Dorsolateral prefrontal cortex (tissue), 118 donors: Measurements from ENCODE around the gene ST8SIA1. TPM values are rescaled to one million over a fixed set of nuclear protein-coding genes. Genes with fewer than 3 reads are reported as not detected.

Experiments used
- total RNA-seq, 120 experiments: library from RNA; stranded (reverse); gene quantifications; one replicate each; pipeline versions ENCODE4 v1.2.3 to v1.2.4, GENCODE V29; 2022

ST8SIA1 gene
- total RNA-seq, 120 experiments from 2014 or later: 23.7 to 85.9 (median 53.9) TPM

Other genes starting within 250 kb of the ST8SIA1 start
- gene C2CD5, start 209.8 kb upstream of the ST8SIA1 start, total RNA-seq: 100 to 1,000 TPM in 110 of 120 experiments, 10 to 100 TPM in 10; 66.3 to 190 (median 136) TPM